A549 (cell line): ENCODE measurements around the gene MYRF. TPM values are rescaled to one million over a fixed set of nuclear protein-coding genes. Genes with fewer than 3 reads are reported as not detected.
A peak's percentile ranks its signal among the peaks of the same experiment; 100 is the strongest.

Experiments
- ATAC-seq, 2 experiments: fragments of 200-7000 bp in 1 of 2; fragments of >200 bp in 1 of 2; cut with Nextera tagmentation in 1 of 2; cut with Tn5 transposase in 1 of 2; 3 replicates each; pipeline versions ENCODE4 v1.8.0 to v1.9.1; 2018 to 2020; ENCODE audit warnings: mild to moderate bottlenecking in 1 of 2, moderate library complexity in 1 of 2
- CTCF ChIA-PET: fragments of 300-600 bp; sonication (Branson Sonifier 250); formaldehyde crosslinking; extraction: SDS; loops from one replicate; lab custom pipeline; 2021; ENCODE audit warnings: antibody characterized with exemption, inconsistent platforms; lab: Yijun Ruan, JAX
- POLR2A ChIA-PET: fragments of 350-600 bp; formaldehyde crosslinking; extraction: SDS; loops from one replicate; lab custom pipeline; 2021; ENCODE audit warnings: antibody characterized with exemption, inconsistent platforms; lab: Yijun Ruan, JAX
- DNase-seq, 2 experiments: peaks; one replicate each; pipeline versions ENCODE4 v3.0.0 to v3.0.0-alpha.2; 2011 to 2016; ENCODE audit warnings: low read depth in 1 of 2, low spot score in 1 of 2
- FAIRE-seq: peaks from 2 replicates; lab custom pipeline; 2011; peaks lifted over from hg19 to GRCh38; lab: Jason Lieb, UNC
- H3K27ac ChIP-seq, 2 experiments: fragments of >200 bp; sonication (Bioruptor Twin); formaldehyde crosslinking; 3 replicates each; pipeline ENCODE4 v1.5.1; 2016 to 2017
- H3K4me1 ChIP-seq: fragments of >200 bp; sonication (Bioruptor Twin); formaldehyde crosslinking; 3 replicates; pipeline ENCODE4 v1.6.1; 2016
- H3K4me2 ChIP-seq: fragments of >200 bp; sonication (Bioruptor Twin); formaldehyde crosslinking; 3 replicates; pipeline ENCODE4 v1.6.1; 2016
- H3K4me3 ChIP-seq: fragments of >200 bp; sonication (Bioruptor Twin); formaldehyde crosslinking; 3 replicates; pipeline ENCODE4 v1.5.1; 2016
- H3K9me3 ChIP-seq: fragments of >200 bp; sonication (Bioruptor Twin); formaldehyde crosslinking; 3 replicates; pipeline ENCODE4 v1.6.1; 2016
- BHLHE40 ChIP-seq: IDR thresholded peaks from 2 replicates; pipeline ENCODE4 v1.6.1; 2012; ENCODE audit warnings: low read depth, low read length, inconsistent platforms
- CBX2 ChIP-seq: fragments of 200-600 bp; sonication (generic); IDR thresholded peaks from 2 replicates; pipeline ENCODE4 v1.6.1; 2016; ENCODE audit warnings: low read depth, mild to moderate bottlenecking, borderline replicate concordance
- CHD2 ChIP-seq: fragments of 150-350 bp; IDR thresholded peaks from 2 replicates; pipeline ENCODE4 v1.6.1; 2014; ENCODE audit warnings: low read length; ENCODE audit not compliant: partially characterized antibody
- CTCF ChIP-seq: fragments of >200 bp; sonication (Bioruptor Twin); formaldehyde crosslinking; IDR thresholded peaks from 3 replicates; pipeline ENCODE4 v1.5.1; 2016
- EP300 ChIP-seq, 2 experiments: fragments of >200 bp; sonication (Bioruptor Twin); formaldehyde crosslinking; IDR thresholded peaks; 2 replicates in 1 of 2; 3 replicates in 1 of 2; pipeline ENCODE4 v1.6.1; 2016 to 2017
- FOSB ChIP-seq: fragments of 250-450 bp; sonication (Bioruptor Pico); IDR thresholded peaks from 2 replicates; pipeline ENCODE4 v1.5.0; 2020; ENCODE audit warnings: mild to moderate bottlenecking, moderate library complexity
- FOXS1 ChIP-seq: fragments of 250-450 bp; sonication (Bioruptor Pico); IDR thresholded peaks from 2 replicates; pipeline ENCODE4 v1.5.0; 2020; ENCODE audit warnings: mild to moderate bottlenecking, moderate library complexity
- HOXB5 ChIP-seq: fragments of 250-450 bp; sonication (Bioruptor Pico); IDR thresholded peaks from 2 replicates; pipeline ENCODE4 v1.5.0; 2020; ENCODE audit warnings: mild to moderate bottlenecking, moderate library complexity
- JUN ChIP-seq, 2 experiments: fragments of >200 bp; sonication (Bioruptor Twin); formaldehyde crosslinking; IDR thresholded peaks; 2 replicates in 1 of 2; 3 replicates in 1 of 2; pipeline ENCODE4 v1.6.1; 2016 to 2017
- KDM1A ChIP-seq: fragments of 200-600 bp; sonication (generic); IDR thresholded peaks from 2 replicates; pipeline ENCODE4 v1.6.1; 2016; ENCODE audit warnings: low read depth, mild to moderate bottlenecking
- PHF8 ChIP-seq: fragments of 200-600 bp; sonication (generic); IDR thresholded peaks from 2 replicates; pipeline ENCODE4 v1.6.1; 2016; ENCODE audit warnings: low read depth, mild to moderate bottlenecking, antibody characterized with exemption, moderate library complexity, borderline replicate concordance
- POLR2A ChIP-seq: IDR thresholded peaks from 2 replicates; pipeline ENCODE4 v1.6.1; 2012; ENCODE audit warnings: mild to moderate bottlenecking, low read length
- REST ChIP-seq: fragments of 200-600 bp; sonication (generic); IDR thresholded peaks from 2 replicates; pipeline ENCODE4 v1.6.1; 2016; ENCODE audit warnings: antibody characterized with exemption, mild to moderate bottlenecking, moderate library complexity
- SMC3 ChIP-seq: fragments of >200 bp; sonication (Bioruptor Twin); formaldehyde crosslinking; IDR thresholded peaks from 3 replicates; pipeline ENCODE4 v1.6.1; 2018; ENCODE audit warnings: inconsistent platforms
- TP53 ChIP-seq: fragments of 250-450 bp; sonication (Bioruptor Pico); IDR thresholded peaks from 2 replicates; pipeline ENCODE4 v1.5.0; 2021; ENCODE audit warnings: mild to moderate bottlenecking, moderate library complexity
- ZC3H11A ChIP-seq: fragments of 450-650 bp; IDR thresholded peaks from 2 replicates; pipeline ENCODE4 v1.6.1; 2014; ENCODE audit warnings: antibody characterized with exemption, mild to moderate bottlenecking
- ZFP36 ChIP-seq: fragments of 450-650 bp; IDR thresholded peaks from 2 replicates; pipeline ENCODE4 v1.6.1; 2014; ENCODE audit warnings: borderline replicate concordance; ENCODE audit not compliant: partially characterized antibody
- ZNF302 ChIP-seq: fragments of 250-450 bp; sonication (Bioruptor Pico); IDR thresholded peaks from 2 replicates; pipeline ENCODE4 v1.9.0; 2021; ENCODE audit warnings: inconsistent platforms, mild to moderate bottlenecking, moderate library complexity
- ZSCAN20 ChIP-seq: fragments of 250-450 bp; sonication (Bioruptor Pico); IDR thresholded peaks from 2 replicates; pipeline ENCODE4 v1.8.0; 2022; ENCODE audit warnings: mild to moderate bottlenecking, moderate library complexity
- WGBS: methylation state at CpG from one replicate; pipeline ENCODE4 v1.1.6; 2017; ENCODE audit errors: missing lambda C conversion rate; 5-methylcytosine and 5-hydroxymethylcytosine counted together
- polyA plus RNA-seq, 4 experiments: library from polyadenylated mRNA; depleted of rRNA in 3 of 4; stranded (reverse); fragments of >200 nt; fragmentation: RNase III in 1 of 4; extraction: RNeasy Plus Mini Kit Qiagen cat#74134 plus additional on column Dnase treatment in 1 of 4; gene quantifications; 2 replicates in 3 of 4; 3 replicates in 1 of 4; pipeline ENCODE4 v1.2.3, GENCODE V29; 2011 to 2017
- TF ChIP-seq, protein P1 (sequence below): IDR thresholded peaks from 2 replicates; pipeline ENCODE4 v1.6.1; 2012; ENCODE audit warnings: low read depth, borderline replicate concordance
- TF ChIP-seq, protein P2 (sequence below): fragments of >200 bp; sonication (Bioruptor Twin); formaldehyde crosslinking; IDR thresholded peaks from 3 replicates; pipeline ENCODE4 v1.6.1; 2016
- TF ChIP-seq, protein P3 (sequence below): fragments of 250-450 bp; sonication (Bioruptor Pico); IDR thresholded peaks from 2 replicates; pipeline ENCODE4 v1.5.0; 2021; ENCODE audit warnings: mild to moderate bottlenecking, moderate library complexity, borderline replicate concordance
- TF ChIP-seq, protein P4 (sequence below): fragments of >200 bp; sonication (Bioruptor Twin); formaldehyde crosslinking; IDR thresholded peaks from 2 replicates; pipeline ENCODE4 v1.6.1; 2016
- TF ChIP-seq, protein P5 (sequence below): fragments of 150-350 bp; IDR thresholded peaks from 2 replicates; pipeline ENCODE4 v1.6.1; 2014; ENCODE audit warnings: low read depth, mild to moderate bottlenecking, low read length

MYRF gene
- polyA plus RNA-seq, 2 of the 4 experiments (the other 2 are of a cell fraction), result 14.7 to 22.3 TPM

- TF ChIP-seq, protein P1, sequence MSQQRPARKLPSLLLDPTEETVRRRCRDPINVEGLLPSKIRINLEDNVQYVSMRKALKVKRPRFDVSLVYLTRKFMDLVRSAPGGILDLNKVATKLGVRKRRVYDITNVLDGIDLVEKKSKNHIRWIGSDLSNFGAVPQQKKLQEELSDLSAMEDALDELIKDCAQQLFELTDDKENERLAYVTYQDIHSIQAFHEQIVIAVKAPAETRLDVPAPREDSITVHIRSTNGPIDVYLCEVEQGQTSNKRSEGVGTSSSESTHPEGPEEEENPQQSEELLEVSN, result no peak
- no peak for TF ChIP-seq POLR2A
- TF ChIP-seq BHLHE40, result peak; percentile 57; the same call in 1 of the 2 replicates
- TF ChIP-seq ZSCAN20 (CRISPR knock-in tag), result no peak
- no peak for TF ChIP-seq CHD2
- TF ChIP-seq, protein P2, sequence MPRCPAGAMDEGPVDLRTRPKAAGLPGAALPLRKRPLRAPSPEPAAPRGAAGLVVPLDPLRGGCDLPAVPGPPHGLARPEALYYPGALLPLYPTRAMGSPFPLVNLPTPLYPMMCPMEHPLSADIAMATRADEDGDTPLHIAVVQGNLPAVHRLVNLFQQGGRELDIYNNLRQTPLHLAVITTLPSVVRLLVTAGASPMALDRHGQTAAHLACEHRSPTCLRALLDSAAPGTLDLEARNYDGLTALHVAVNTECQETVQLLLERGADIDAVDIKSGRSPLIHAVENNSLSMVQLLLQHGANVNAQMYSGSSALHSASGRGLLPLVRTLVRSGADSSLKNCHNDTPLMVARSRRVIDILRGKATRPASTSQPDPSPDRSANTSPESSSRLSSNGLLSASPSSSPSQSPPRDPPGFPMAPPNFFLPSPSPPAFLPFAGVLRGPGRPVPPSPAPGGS, result no peak
- TF ChIP-seq ZFP36, result no peak
- TF ChIP-seq HOXB5 (CRISPR knock-in tag), result no peak
- TF ChIP-seq ZNF302 (CRISPR knock-in tag), result no peak
Observed at GRCh38 chr11:61733120-61733978, 19.1 kb upstream of the MYRF start (continued).

- ChIA-PET CTCF (interaction anchor here (1.4 to 11.4 kb wide), 13 partner anchors 12 to 289 kb away, joined by 3 to 156 read pairs (median 14); partner anchors contain the start of gene DAGLA), POLR2A (no interaction called here)
- no peak for DNase-seq
- no peak for ATAC-seq
- Histone ChIP-seq H3K9me3 (no peaks in the 10 kb centered on the region), H3K4me2 (no peak overlapping the region), H3K27ac (no peak overlapping the region), H3K4me3 (no peak overlapping the region), H3K4me1 (peaks cover 13% of the 10 kb centered on the region)
- FAIRE-seq, result no peak
- WGBS, result 82% methylated on average over 10 of the region's 14 CpGs
- TF ChIP-seq ZC3H11A (no peak), CBX2 (no peak), JUN (IDR thresholded peaks at IDR 0.05) (no peak), PHF8 (no peak), CTCF (no peak), FOXS1 (CRISPR knock-in tag) (no peak), KDM1A (no peak), POLR2A (no peak), ZSCAN20 (CRISPR knock-in tag) (no peak), SMC3 (no peak), REST (no peak), FOSB (CRISPR knock-in tag) (no peak), TP53 (CRISPR knock-in tag) (no peak), ZNF302 (CRISPR knock-in tag) (no peak), EP300 (IDR thresholded peaks at IDR 0.05) (no peak)
- TF ChIP-seq, protein P3, sequence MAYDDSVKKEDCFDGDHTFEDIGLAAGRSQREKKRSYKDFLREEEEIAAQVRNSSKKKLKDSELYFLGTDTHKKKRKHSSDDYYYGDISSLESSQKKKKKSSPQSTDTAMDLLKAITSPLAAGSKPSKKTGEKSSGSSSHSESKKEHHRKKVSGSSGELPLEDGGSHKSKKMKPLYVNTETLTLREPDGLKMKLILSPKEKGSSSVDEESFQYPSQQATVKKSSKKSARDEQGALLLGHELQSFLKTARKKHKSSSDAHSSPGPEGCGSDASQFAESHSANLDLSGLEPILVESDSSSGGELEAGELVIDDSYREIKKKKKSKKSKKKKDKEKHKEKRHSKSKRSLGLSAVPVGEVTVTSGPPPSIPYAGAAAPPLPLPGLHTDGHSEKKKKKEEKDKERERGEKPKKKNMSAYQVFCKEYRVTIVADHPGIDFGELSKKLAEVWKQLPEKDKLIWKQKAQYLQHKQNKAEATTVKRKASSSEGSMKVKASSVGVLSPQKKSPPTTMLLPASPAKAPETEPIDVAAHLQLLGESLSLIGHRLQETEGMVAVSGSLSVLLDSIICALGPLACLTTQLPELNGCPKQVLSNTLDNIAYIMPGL (CRISPR knock-in tag), result no peak
- TF ChIP-seq, protein P4, sequence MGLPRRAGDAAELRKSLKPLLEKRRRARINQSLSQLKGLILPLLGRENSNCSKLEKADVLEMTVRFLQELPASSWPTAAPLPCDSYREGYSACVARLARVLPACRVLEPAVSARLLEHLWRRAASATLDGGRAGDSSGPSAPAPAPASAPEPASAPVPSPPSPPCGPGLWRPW, result no peak
- TF ChIP-seq, protein P5, sequence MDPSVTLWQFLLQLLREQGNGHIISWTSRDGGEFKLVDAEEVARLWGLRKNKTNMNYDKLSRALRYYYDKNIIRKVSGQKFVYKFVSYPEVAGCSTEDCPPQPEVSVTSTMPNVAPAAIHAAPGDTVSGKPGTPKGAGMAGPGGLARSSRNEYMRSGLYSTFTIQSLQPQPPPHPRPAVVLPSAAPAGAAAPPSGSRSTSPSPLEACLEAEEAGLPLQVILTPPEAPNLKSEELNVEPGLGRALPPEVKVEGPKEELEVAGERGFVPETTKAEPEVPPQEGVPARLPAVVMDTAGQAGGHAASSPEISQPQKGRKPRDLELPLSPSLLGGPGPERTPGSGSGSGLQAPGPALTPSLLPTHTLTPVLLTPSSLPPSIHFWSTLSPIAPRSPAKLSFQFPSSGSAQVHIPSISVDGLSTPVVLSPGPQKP, result no peak
Observed at GRCh38 chr11:61734767-61735166, 17.7 kb upstream of the MYRF start.
